Measurements from ENCODE around the gene PAN3.

PAN3 gene

DNA sequence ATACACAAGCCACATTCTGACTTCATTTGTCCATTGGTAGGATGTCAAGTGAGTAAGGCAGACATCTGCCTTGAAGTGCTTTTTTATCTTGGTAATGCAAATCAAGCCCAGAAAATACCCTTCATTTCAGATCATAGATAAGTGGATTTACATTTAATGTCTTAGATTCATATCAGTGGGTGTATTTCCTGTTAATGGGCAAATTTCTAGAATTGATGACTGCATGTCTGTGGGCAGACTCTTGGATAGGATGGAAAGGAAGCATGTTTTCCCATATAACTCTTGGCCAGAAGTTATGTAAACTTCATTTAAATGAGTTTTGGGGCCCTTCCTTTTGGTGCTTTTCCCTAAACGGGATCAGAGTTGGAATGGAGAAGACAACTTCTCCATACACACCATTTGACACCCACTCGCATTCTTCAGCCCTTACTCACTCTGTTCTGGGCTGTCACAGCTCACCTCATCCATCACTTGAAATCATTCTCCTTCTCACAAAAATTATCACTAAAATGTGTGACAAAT, 202.0 kb downstream of the PAN3 start:
- DNase-seq = no peak

- DNase-seq = no peak
These were observed 203.9 kb downstream of the PAN3 start for GRCh38 chr13:28342251-28342650.

GRCh38 chr13:28344163-28344562, 205.8 kb downstream of the PAN3 start:
- no peak for DNase-seq
